Uterus (tissue), 2 donors: Measurements from ENCODE around the gene HID1.

ENCODE experiments used
- CTCF ChIP-seq, 4 experiments: fragments of 200-600 bp in 2 of 4; fragments of 450-650 bp in 2 of 4; sonication (generic) in 2 of 4; IDR thresholded peaks; one replicate each; pipeline ENCODE4 v1.5.1; 2016 to 2019; ENCODE audit warnings: antibody characterized with exemption in 4 of 4, mild to moderate bottlenecking in 2 of 4, moderate library complexity in 1 of 4
- POLR2A ChIP-seq, 2 donors: fragments of 450-650 bp; IDR thresholded peaks; one replicate each; pipeline ENCODE4 v1.6.1; 2016; ENCODE audit warnings: antibody characterized with exemption in 2 of 2, mild to moderate bottlenecking in 1 of 2, moderate library complexity in 1 of 2

GRCh38 chr17:74972973-74973328, 392 bp upstream of the HID1 start:
- TF ChIP-seq CTCF (IDR thresholded peaks at IDR 0.05) (no peak), POLR2A (IDR thresholded peaks at IDR 0.05) (no peak)
